ENCODE results near the gene SH3BGRL2.

DNA sequence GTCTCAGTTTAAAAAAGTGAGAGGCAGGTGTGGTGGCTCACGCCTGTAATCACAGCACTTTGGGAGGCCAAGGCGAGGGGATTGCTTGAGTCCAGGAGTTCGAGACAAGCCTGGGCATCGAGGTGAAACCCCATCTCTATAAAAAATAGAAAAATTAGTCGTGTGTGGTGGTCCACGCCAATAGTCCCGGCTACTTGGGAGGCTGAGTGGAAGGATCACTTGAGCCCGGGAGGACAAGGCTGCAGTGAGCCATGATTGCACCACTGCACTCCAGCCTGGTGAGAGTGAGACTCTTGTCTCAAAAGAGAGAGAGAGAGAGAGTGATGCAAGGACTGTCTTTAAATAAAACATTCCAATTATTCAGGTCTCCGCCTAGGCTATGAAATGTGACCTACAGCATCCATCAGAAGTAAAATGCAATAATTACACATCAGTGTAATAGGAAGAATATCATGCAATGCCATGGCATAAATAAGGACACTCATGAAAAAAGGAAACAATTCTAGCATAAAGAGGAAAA is 81.5 kb downstream of the SH3BGRL2 start:
- TF ChIP-seq CTCF (IDR thresholded peaks at IDR 0.05) (no peak), EZH2 (IDR thresholded peaks at IDR 0.05; ENCODE audit: borderline replicate concordance, insufficient read depth, low read depth, low read length, poor library complexity, severe bottlenecking) (no peak)

All from B cell (primary cell).